ENCODE data around the gene RAI14.

Gene RAI14

GRCh38 chr5:34622098-34622400, 34.1 kb upstream of the RAI14 start:
- no peak overlapping the region for H3K27ac ChIP-seq (ENCODE audit: low read depth, low read length)
- no peaks in the 10 kb centered on the region for H3K9me3 ChIP-seq (ENCODE audit: low read length)
- H3K27me3 ChIP-seq (ENCODE audit: control insufficient read depth in 1 of 2, insufficient read depth in 2 of 2, low read length in 2 of 2), result no peaks in the 10 kb centered on the region
- no peak overlapping the region for H3K4me3 ChIP-seq (ENCODE audit: low read depth in 1 of 2, low read length in 2 of 2)
- H3K4me1 ChIP-seq (ENCODE audit: insufficient read depth, low read length), result no peaks in the 10 kb centered on the region
- H3K9ac ChIP-seq (ENCODE audit: low read length), result no peak overlapping the region
- no peaks in the 10 kb centered on the region for H3K36me3 ChIP-seq (ENCODE audit: insufficient read depth, low read length)

GRCh38 chr5:34624691-34625090, 31.4 kb upstream of the RAI14 start:
- no peaks in the 10 kb centered on the region for H3K9me3 ChIP-seq (ENCODE audit: low read length)
- no peak overlapping the region for H3K9ac ChIP-seq (ENCODE audit: low read length)
- no peaks in the 10 kb centered on the region for H3K36me3 ChIP-seq (ENCODE audit: insufficient read depth, low read length)
- H3K27me3 ChIP-seq (ENCODE audit: control insufficient read depth in 1 of 2, insufficient read depth in 2 of 2, low read length in 2 of 2), result no peaks in the 10 kb centered on the region
- H3K4me3 ChIP-seq (ENCODE audit: low read depth in 1 of 2, low read length in 2 of 2), result no peak overlapping the region
- H3K27ac ChIP-seq (ENCODE audit: low read depth, low read length), result no peak overlapping the region
- H3K4me1 ChIP-seq (ENCODE audit: insufficient read depth, low read length), result no peaks in the 10 kb centered on the region

GRCh38 chr5:34625246-34625645, 30.9 kb upstream of the RAI14 start:
- no peaks in the 10 kb centered on the region for H3K4me1 ChIP-seq (ENCODE audit: insufficient read depth, low read length)
- no peaks in the 10 kb centered on the region for H3K27me3 ChIP-seq (ENCODE audit: control insufficient read depth in 1 of 2, insufficient read depth in 2 of 2, low read length in 2 of 2)
- H3K4me3 ChIP-seq (ENCODE audit: low read depth in 1 of 2, low read length in 2 of 2), result no peak overlapping the region
- H3K27ac ChIP-seq (ENCODE audit: low read depth, low read length), result no peak overlapping the region
- H3K36me3 ChIP-seq (ENCODE audit: insufficient read depth, low read length), result no peaks in the 10 kb centered on the region
- no peaks in the 10 kb centered on the region for H3K9me3 ChIP-seq (ENCODE audit: low read length)
- no peak overlapping the region for H3K9ac ChIP-seq (ENCODE audit: low read length)

GRCh38 chr5:34626036-34626435, 30.1 kb upstream of the RAI14 start:
- Histone ChIP-seq H3K9me3 (ENCODE audit: low read length) (no peaks in the 10 kb centered on the region), H3K9ac (ENCODE audit: low read length) (no peak overlapping the region), H3K4me1 (ENCODE audit: insufficient read depth, low read length) (no peaks in the 10 kb centered on the region), H3K27ac (ENCODE audit: low read depth, low read length) (no peak overlapping the region), H3K27me3 (ENCODE audit: control insufficient read depth in 1 of 2, insufficient read depth in 2 of 2, low read length in 2 of 2) (no peaks in the 10 kb centered on the region), H3K4me3 (ENCODE audit: low read depth in 1 of 2, low read length in 2 of 2) (no peak overlapping the region), H3K36me3 (ENCODE audit: insufficient read depth, low read length) (no peaks in the 10 kb centered on the region)

GRCh38 chr5:34626751-34627150, 29.4 kb upstream of the RAI14 start:
- no peak overlapping the region for H3K4me3 ChIP-seq (ENCODE audit: low read depth in 1 of 2, low read length in 2 of 2)
- no peaks in the 10 kb centered on the region for H3K27me3 ChIP-seq (ENCODE audit: control insufficient read depth in 1 of 2, insufficient read depth in 2 of 2, low read length in 2 of 2)
- no peaks in the 10 kb centered on the region for H3K36me3 ChIP-seq (ENCODE audit: insufficient read depth, low read length)
- H3K4me1 ChIP-seq (ENCODE audit: insufficient read depth, low read length), result no peaks in the 10 kb centered on the region
- no peaks in the 10 kb centered on the region for H3K9me3 ChIP-seq (ENCODE audit: low read length)
- no peak overlapping the region for H3K27ac ChIP-seq (ENCODE audit: low read depth, low read length)
- H3K9ac ChIP-seq (ENCODE audit: low read length), result no peak overlapping the region

- Histone ChIP-seq H3K9me3 (ENCODE audit: low read length) (no peaks in the 10 kb centered on the region), H3K27ac (ENCODE audit: low read depth, low read length) (no peak overlapping the region), H3K4me1 (ENCODE audit: insufficient read depth, low read length) (no peaks in the 10 kb centered on the region), H3K27me3 (ENCODE audit: control insufficient read depth in 1 of 2, insufficient read depth in 2 of 2, low read length in 2 of 2) (no peaks in the 10 kb centered on the region), H3K9ac (ENCODE audit: low read length) (no peak overlapping the region), H3K36me3 (ENCODE audit: insufficient read depth, low read length) (no peaks in the 10 kb centered on the region), H3K4me3 (ENCODE audit: low read depth in 1 of 2, low read length in 2 of 2) (no peak overlapping the region)
These were observed 28.3 kb upstream of the RAI14 start for GRCh38 chr5:34627794-34628193.

GRCh38 chr5:34628373-34628772, 27.8 kb upstream of the RAI14 start:
- Histone ChIP-seq H3K4me1 (ENCODE audit: insufficient read depth, low read length) (no peaks in the 10 kb centered on the region), H3K36me3 (ENCODE audit: insufficient read depth, low read length) (no peaks in the 10 kb centered on the region), H3K4me3 (ENCODE audit: low read depth in 1 of 2, low read length in 2 of 2) (no peak overlapping the region), H3K9me3 (ENCODE audit: low read length) (no peaks in the 10 kb centered on the region), H3K27ac (ENCODE audit: low read depth, low read length) (no peak overlapping the region), H3K27me3 (ENCODE audit: control insufficient read depth in 1 of 2, insufficient read depth in 2 of 2, low read length in 2 of 2) (no peaks in the 10 kb centered on the region), H3K9ac (ENCODE audit: low read length) (no peak overlapping the region)

- no peaks in the 10 kb centered on the region for H3K27me3 ChIP-seq (ENCODE audit: control insufficient read depth in 1 of 2, insufficient read depth in 2 of 2, low read length in 2 of 2)
These were observed 25.5 kb upstream of the RAI14 start for GRCh38 chr5:34630596-34630995.

GRCh38 chr5:34632807-34633422, 23.2 kb upstream of the RAI14 start:
- no peak overlapping the region for H3K9ac ChIP-seq (ENCODE audit: low read length)
- H3K27me3 ChIP-seq (ENCODE audit: control insufficient read depth in 1 of 2, insufficient read depth in 2 of 2, low read length in 2 of 2), result no peaks in the 10 kb centered on the region
- no peak overlapping the region for H3K27ac ChIP-seq (ENCODE audit: low read depth, low read length)
- H3K9me3 ChIP-seq (ENCODE audit: low read length), result no peaks in the 10 kb centered on the region
- no peaks in the 10 kb centered on the region for H3K4me1 ChIP-seq (ENCODE audit: insufficient read depth, low read length)
- no peaks in the 10 kb centered on the region for H3K36me3 ChIP-seq (ENCODE audit: insufficient read depth, low read length)
- no peak overlapping the region for H3K4me3 ChIP-seq (ENCODE audit: low read depth in 1 of 2, low read length in 2 of 2)

More at GRCh38 chr5:34630596-34630995, 25.5 kb upstream of the RAI14 start:
- no peaks in the 10 kb centered on the region for H3K36me3 ChIP-seq (ENCODE audit: insufficient read depth, low read length)
- no peaks in the 10 kb centered on the region for H3K9me3 ChIP-seq (ENCODE audit: low read length)
- no peak overlapping the region for H3K4me3 ChIP-seq (ENCODE audit: low read depth in 1 of 2, low read length in 2 of 2)
- H3K27ac ChIP-seq (ENCODE audit: low read depth, low read length), result no peak overlapping the region
- no peak overlapping the region for H3K9ac ChIP-seq (ENCODE audit: low read length)
- no peaks in the 10 kb centered on the region for H3K4me1 ChIP-seq (ENCODE audit: insufficient read depth, low read length)

GRCh38 chr5:34639852-34640626, 16.1 kb upstream of the RAI14 start:
- no peaks in the 10 kb centered on the region for H3K36me3 ChIP-seq (ENCODE audit: insufficient read depth, low read length)
- no peak overlapping the region for H3K9ac ChIP-seq (ENCODE audit: low read length)
- no peak overlapping the region for H3K4me3 ChIP-seq (ENCODE audit: low read depth in 1 of 2, low read length in 2 of 2)
- H3K9me3 ChIP-seq (ENCODE audit: low read length), result no peaks in the 10 kb centered on the region
- H3K4me1 ChIP-seq (ENCODE audit: insufficient read depth, low read length), result no peaks in the 10 kb centered on the region
- H3K27me3 ChIP-seq (ENCODE audit: control insufficient read depth in 1 of 2, insufficient read depth in 2 of 2, low read length in 2 of 2), result no peaks in the 10 kb centered on the region
- no peak overlapping the region for H3K27ac ChIP-seq (ENCODE audit: low read depth, low read length)

- H3K36me3 ChIP-seq (ENCODE audit: insufficient read depth, low read length), result no peaks in the 10 kb centered on the region
- no peaks in the 10 kb centered on the region for H3K27me3 ChIP-seq (ENCODE audit: control insufficient read depth in 1 of 2, insufficient read depth in 2 of 2, low read length in 2 of 2)
- H3K9me3 ChIP-seq (ENCODE audit: low read length), result no peaks in the 10 kb centered on the region
- H3K4me1 ChIP-seq (ENCODE audit: insufficient read depth, low read length), result no peaks in the 10 kb centered on the region
- no peak overlapping the region for H3K9ac ChIP-seq (ENCODE audit: low read length)
- H3K4me3 ChIP-seq (ENCODE audit: low read depth in 1 of 2, low read length in 2 of 2), result no peak overlapping the region
- no peak overlapping the region for H3K27ac ChIP-seq (ENCODE audit: low read depth, low read length)
These were observed 7.9 kb upstream of the RAI14 start for GRCh38 chr5:34648039-34648839.

Measured in muscle layer of colon (tissue), 2 donors.